Stomach (tissue), 4 donors: Measurements from ENCODE around the gene C16orf90.

Experiments
- CTCF ChIP-seq, 7 experiments: fragments of 450-650 bp in 4 of 7; fragments of 200-600 bp in 3 of 7; sonication (generic) in 3 of 7; IDR thresholded peaks; one replicate each; pipeline ENCODE4 v1.5.1; 2016 to 2019; ENCODE audit warnings: antibody characterized with exemption in 7 of 7, control low read depth in 2 of 7, mild to moderate bottlenecking in 1 of 7
- POLR2A ChIP-seq, 4 donors: fragments of 450-650 bp; IDR thresholded peaks; one replicate each; pipeline ENCODE4 v1.6.1; 2016; ENCODE audit warnings: antibody characterized with exemption in 4 of 4, control low read depth in 2 of 4, mild to moderate bottlenecking in 1 of 4, moderate library complexity in 1 of 4
- POLR2AphosphoS5 ChIP-seq, 3 donors: sonication (generic); formaldehyde crosslinking; IDR thresholded peaks; one replicate each; pipeline ENCODE4 v1.6.1; 2016; ENCODE audit warnings: antibody characterized with exemption in 3 of 3

DNA sequence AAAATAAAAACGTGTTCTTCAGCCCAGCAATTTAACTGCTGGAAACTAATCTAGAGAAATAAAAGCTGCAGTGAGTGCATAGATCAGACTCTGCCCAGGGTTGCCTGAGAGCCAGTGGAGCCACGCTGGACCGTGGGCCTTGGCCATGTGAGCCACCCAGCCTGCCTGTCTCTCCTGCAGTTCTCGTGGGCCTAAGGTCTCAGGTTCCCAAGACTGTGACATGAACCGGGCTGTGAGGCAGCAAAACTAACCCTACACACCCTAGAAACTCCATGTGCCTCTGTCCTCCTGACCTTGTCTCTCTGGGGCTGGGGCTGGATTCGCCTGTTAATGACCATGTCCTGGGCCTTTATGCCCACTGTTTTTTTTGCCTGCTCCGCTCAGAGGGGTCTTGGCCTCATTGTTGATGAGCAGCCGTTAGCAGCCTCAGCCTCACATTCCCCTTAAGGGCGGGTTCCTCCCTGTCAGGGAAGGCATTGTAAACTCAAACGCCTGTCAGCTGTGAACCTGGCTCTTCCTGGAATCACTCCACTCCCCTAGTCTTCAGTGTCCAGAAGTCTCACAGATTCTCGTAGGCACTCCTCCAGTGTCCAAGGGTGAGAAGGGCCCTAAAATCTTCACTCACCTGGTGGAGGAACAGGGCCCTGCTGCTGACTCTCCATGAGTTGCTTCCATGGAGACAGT is 16.9 kb downstream of the C16orf90 start:
- no peak for TF ChIP-seq CTCF (IDR thresholded peaks at IDR 0.05)
- no peak for TF ChIP-seq POLR2A (IDR thresholded peaks at IDR 0.05)
- TF ChIP-seq POLR2AphosphoS5 (IDR thresholded peaks at IDR 0.05): no peak
